DND-41 (cell line): ENCODE data around the gene GPC6.

Source experiments
- ATAC-seq: fragments of 200-7000 bp; cut with Tn5 transposase; 3 replicates; pipeline ENCODE4 v1.9.1; 2021; ENCODE audit warnings: low read depth; ENCODE audit not compliant: insufficient read depth
- DNase-seq: peaks from one replicate; pipeline ENCODE4 v3.0.0-alpha.2; 2020
- H2AFZ ChIP-seq: 2 replicates; pipeline ENCODE4 v1.6.0; 2012; ENCODE audit warnings: low read depth, low read length
- H3K27ac ChIP-seq: 2 replicates; pipeline ENCODE4 v1.5.1; 2012; ENCODE audit warnings: low read length, inconsistent platforms
- H3K27me3 ChIP-seq: fragments of 200-600 bp; sonication (generic); 2 replicates; pipeline ENCODE4 v1.6.0; 2012; ENCODE audit warnings: low read length, mild to moderate bottlenecking, inconsistent platforms; ENCODE audit not compliant: insufficient read depth, poor library complexity
- H3K36me3 ChIP-seq: 2 replicates; pipeline ENCODE4 v1.5.1; 2012; ENCODE audit warnings: low read length, inconsistent platforms; ENCODE audit not compliant: insufficient read depth
- H3K4me1 ChIP-seq: 2 replicates; pipeline ENCODE4 v1.5.1; 2012; ENCODE audit warnings: mild to moderate bottlenecking, low read length; ENCODE audit not compliant: insufficient read depth
- H3K4me2 ChIP-seq: 2 replicates; pipeline ENCODE4 v1.6.0; 2012; ENCODE audit warnings: mild to moderate bottlenecking, moderate library complexity, low read length, inconsistent platforms; ENCODE audit not compliant: insufficient read depth
- H3K4me3 ChIP-seq, 2 experiments: fragments of 200-600 bp in 1 of 2; shearing (Covaris generic) in 1 of 2; 2 replicates each; pipeline ENCODE4 v1.5.1; 2012 to 2016; ENCODE audit warnings: inconsistent platforms in 2 of 2, low read length in 2 of 2, mild to moderate bottlenecking in 2 of 2, low read depth in 1 of 2, moderate library complexity in 1 of 2
- H3K79me2 ChIP-seq: 2 replicates; pipeline ENCODE4 v1.6.0; 2012; ENCODE audit warnings: low read length, inconsistent platforms; ENCODE audit not compliant: insufficient read depth
- H3K9ac ChIP-seq: 2 replicates; pipeline ENCODE4 v1.6.0; 2012; ENCODE audit warnings: low read depth, mild to moderate bottlenecking, inconsistent platforms, low read length, moderate library complexity
- H3K9me3 ChIP-seq: 2 replicates; pipeline ENCODE4 v1.5.1; 2012; ENCODE audit warnings: low read length, moderate library complexity, mild to moderate bottlenecking, inconsistent platforms; ENCODE audit not compliant: insufficient read depth, severe bottlenecking
- H4K20me1 ChIP-seq: 2 replicates; pipeline ENCODE4 v1.6.0; 2012; ENCODE audit warnings: low read length; ENCODE audit not compliant: insufficient read depth
- CTCF ChIP-seq: IDR thresholded peaks from 2 replicates; pipeline ENCODE4 v1.5.1; 2012; ENCODE audit warnings: borderline replicate concordance, low read length, moderate library complexity, mild to moderate bottlenecking; ENCODE audit not compliant: poor library complexity, severe bottlenecking; ENCODE audit errors: extremely low read depth
- EZH2 ChIP-seq: IDR thresholded peaks from 3 replicates; pipeline ENCODE4 v1.6.1; 2012; ENCODE audit warnings: borderline replicate concordance, low read depth, mild to moderate bottlenecking, moderate library complexity, low read length, inconsistent platforms; ENCODE audit not compliant: severe bottlenecking

GPC6 gene

GRCh38 chr13:93899981-93900380 lies 673.4 kb downstream of the GPC6 start:
- no peaks in the 10 kb centered on the region for H3K9me3 ChIP-seq
- H3K9ac ChIP-seq: no peak overlapping the region
- no peaks in the 10 kb centered on the region for H4K20me1 ChIP-seq
- no peaks in the 10 kb centered on the region for H3K36me3 ChIP-seq
- DNase-seq (no peak), ATAC-seq (no peak)
- no peak overlapping the region for H2AFZ ChIP-seq
- H3K27ac ChIP-seq: no peak overlapping the region
- no peaks in the 10 kb centered on the region for H3K4me1 ChIP-seq
- no peak overlapping the region for H3K4me2 ChIP-seq
- H3K27me3 ChIP-seq: no peaks in the 10 kb centered on the region
- no peaks in the 10 kb centered on the region for H3K79me2 ChIP-seq
- no peak overlapping the region for H3K4me3 ChIP-seq
- TF ChIP-seq CTCF: no peak

GRCh38 chr13:93900731-93901130 lies 674.1 kb downstream of the GPC6 start:
- Histone ChIP-seq H4K20me1 (no peaks in the 10 kb centered on the region), H3K4me3 (no peak overlapping the region), H2AFZ (no peak overlapping the region), H3K79me2 (no peaks in the 10 kb centered on the region), H3K4me2 (no peak overlapping the region), H3K27ac (no peak overlapping the region), H3K36me3 (no peaks in the 10 kb centered on the region), H3K4me1 (no peaks in the 10 kb centered on the region), H3K9ac (no peak overlapping the region), H3K27me3 (no peaks in the 10 kb centered on the region), H3K9me3 (no peaks in the 10 kb centered on the region)
- ATAC-seq: no peak
- TF ChIP-seq CTCF: no peak
- TF ChIP-seq EZH2: no peak
- no peak for DNase-seq

GRCh38 chr13:93903909-93904308 lies 677.3 kb downstream of the GPC6 start:
- Histone ChIP-seq H3K27me3 (no peaks in the 10 kb centered on the region), H3K4me1 (no peaks in the 10 kb centered on the region), H3K9me3 (no peaks in the 10 kb centered on the region), H4K20me1 (no peaks in the 10 kb centered on the region), H3K9ac (no peak overlapping the region), H3K27ac (no peak overlapping the region), H3K4me2 (no peak overlapping the region), H2AFZ (no peak overlapping the region), H3K4me3 (no peak overlapping the region), H3K79me2 (no peaks in the 10 kb centered on the region), H3K36me3 (no peaks in the 10 kb centered on the region)
- ATAC-seq: no peak
- TF ChIP-seq EZH2: no peak
- TF ChIP-seq CTCF: no peak
- no peak for DNase-seq

GRCh38 chr13:93915269-93915809 lies 688.7 kb downstream of the GPC6 start:
- TF ChIP-seq CTCF (no peak), EZH2 (no peak)
- H3K27ac ChIP-seq: no peak overlapping the region
- DNase-seq (no peak), ATAC-seq (no peak)
- no peaks in the 10 kb centered on the region for H3K36me3 ChIP-seq
- no peak overlapping the region for H3K4me3 ChIP-seq
- H3K79me2 ChIP-seq: no peaks in the 10 kb centered on the region
- no peaks in the 10 kb centered on the region for H3K27me3 ChIP-seq
- H4K20me1 ChIP-seq: no peaks in the 10 kb centered on the region
- H3K9ac ChIP-seq: no peak overlapping the region
- no peak overlapping the region for H3K4me2 ChIP-seq
- no peaks in the 10 kb centered on the region for H3K9me3 ChIP-seq
- H3K4me1 ChIP-seq: no peaks in the 10 kb centered on the region
- no peak overlapping the region for H2AFZ ChIP-seq
